Natural killer cell (primary cell): ENCODE results near the gene CDKAL1. TPM values are rescaled to one million over a fixed set of nuclear protein-coding genes. Genes with fewer than 3 reads are reported as not detected.

ENCODE experiments used
- ATAC-seq, 3 donors: fragments of 150-1000 bp in 2 of 3; fragments of 200-7000 bp in 1 of 3; cut with Tn5 transposase; 1 replicate in 1 of 3; 2 replicates in 2 of 3; pipeline ENCODE4 v1.10.0; 2021; ENCODE audit warnings: mild to moderate bottlenecking in 2 of 3, moderate library complexity in 2 of 3
- DNase-seq, 2 donors: peaks; one replicate each; pipeline versions ENCODE4 v3.0.0 to v3.0.0-alpha.2; 2013 to 2021; ENCODE audit warnings: mixed read lengths in 1 of 2
- H3K27ac ChIP-seq: one replicate; pipeline ENCODE4 v1.5.1; 2013; ENCODE audit warnings: mild to moderate bottlenecking, low read length
- H3K27me3 ChIP-seq: one replicate; pipeline ENCODE4 v1.6.1; 2013; ENCODE audit warnings: low read length; ENCODE audit not compliant: control insufficient read depth, insufficient read depth
- H3K36me3 ChIP-seq: one replicate; pipeline ENCODE4 v1.6.1; 2013; ENCODE audit warnings: low read length; ENCODE audit not compliant: control insufficient read depth, insufficient read depth
- H3K4me1 ChIP-seq: one replicate; pipeline ENCODE4 v1.6.1; 2013; ENCODE audit warnings: low read length; ENCODE audit not compliant: control insufficient read depth, insufficient read depth
- H3K4me3 ChIP-seq: one replicate; pipeline ENCODE4 v1.5.1; 2013; ENCODE audit warnings: low read length
- H3K9me3 ChIP-seq: one replicate; pipeline ENCODE4 v1.6.1; 2013; ENCODE audit warnings: low read length; ENCODE audit not compliant: control insufficient read depth, insufficient read depth
- H3K27ac Mint-ChIP-seq, 2 donors: one replicate each; pipeline ENCODE4 v1.8.0; 2022; ENCODE audit warnings: mild to moderate bottlenecking in 2 of 2, mixed read lengths in 2 of 2, moderate library complexity in 1 of 2
- H3K27me3 Mint-ChIP-seq, 2 donors: one replicate each; pipeline ENCODE4 v1.8.0; 2022; ENCODE audit warnings: low read depth in 2 of 2, mixed read lengths in 2 of 2
- H3K36me3 Mint-ChIP-seq: one replicate; pipeline ENCODE4 v1.8.0; 2022; ENCODE audit warnings: mixed read lengths
- H3K4me1 Mint-ChIP-seq, 2 donors: one replicate each; pipeline ENCODE4 v1.8.0; 2022; ENCODE audit warnings: mixed read lengths in 2 of 2
- H3K4me3 Mint-ChIP-seq: one replicate; pipeline ENCODE4 v1.8.0; 2022; ENCODE audit warnings: mild to moderate bottlenecking, moderate library complexity, mixed read lengths
- H3K9me3 Mint-ChIP-seq, 2 donors: one replicate each; pipeline ENCODE4 v1.8.0; 2022; ENCODE audit warnings: mixed read lengths in 2 of 2
- CTCF ChIP-seq: fragments of 200-600 bp; IDR thresholded peaks from one replicate; pipeline ENCODE4 v1.8.0; 2022; ENCODE audit warnings: antibody characterized with exemption
- WGBS: methylation state at CpG from one replicate; pipeline ENCODE4 v1.1.7; 2013; ENCODE audit warnings: missing lambda C conversion rate; ENCODE audit not compliant: insufficient coverage; 5-methylcytosine and 5-hydroxymethylcytosine counted together
- intact Hi-C: fragments of 100-400 bp; cut with micrococcal nuclease; formaldehyde crosslinking; loops from one replicate; pipeline ENCODE4 v1.14.2; 2022
- total RNA-seq, 4 donors: library from RNA; stranded (reverse); fragments of 120-200 nt in 1 of 4; gene quantifications; one replicate each; pipeline versions ENCODE4 v1.2.3 to v1.2.4, GENCODE V29; 2013 to 2022

Gene CDKAL1
- total RNA-seq, 3 donors from 2014 or later (not counting 1 experiment from before 2014, with no cell fraction given): 26.0 to 32.8 (median 28.9) TPM

GRCh38 chr6:21033575-21034026 lies 499.3 kb downstream of the CDKAL1 start:
- H3K27me3 Mint-ChIP-seq: no peaks in the 10 kb centered on the region
- H3K9me3 Mint-ChIP-seq: no peaks in the 10 kb centered on the region
- peaks cover 6 to 11% of the 10 kb centered on the region in 2 donors for H3K4me1 Mint-ChIP-seq
- intact Hi-C loops: no loop called here
- no peak for ATAC-seq
- Histone ChIP-seq H3K27ac (no peak overlapping the region), H3K4me3 (no peak overlapping the region), H3K36me3 (no peaks in the 10 kb centered on the region), H3K27me3 (no peaks in the 10 kb centered on the region), H3K9me3 (no peaks in the 10 kb centered on the region), H3K4me1 (no peaks in the 10 kb centered on the region)
- no peak overlapping the region for H3K27ac Mint-ChIP-seq
- H3K4me3 Mint-ChIP-seq: no peak overlapping the region
- no peak for DNase-seq
- H3K36me3 Mint-ChIP-seq: no peaks in the 10 kb centered on the region
- TF ChIP-seq CTCF: no peak
- WGBS: 99% methylated on average over 4 of the region's 4 CpGs

GRCh38 chr6:21034345-21034744 lies 500.1 kb downstream of the CDKAL1 start:
- Histone ChIP-seq H3K4me3 (no peak overlapping the region), H3K36me3 (no peaks in the 10 kb centered on the region), H3K27me3 (no peaks in the 10 kb centered on the region), H3K4me1 (no peaks in the 10 kb centered on the region), H3K27ac (no peak overlapping the region), H3K9me3 (no peaks in the 10 kb centered on the region)
- Mint-ChIP-seq H3K9me3 (no peaks in the 10 kb centered on the region), H3K36me3 (no peaks in the 10 kb centered on the region), H3K4me3 (no peak overlapping the region), H3K27me3 (no peaks in the 10 kb centered on the region), H3K4me1 (peaks cover 6 to 11% of the 10 kb centered on the region in 2 donors), H3K27ac (no peak overlapping the region)
- TF ChIP-seq CTCF: no peak
- DNase-seq (no peak), ATAC-seq (no peak)
- intact Hi-C loops: no loop called here
- WGBS: no CpG with 5 or more reads among the region's 3 CpGs

GRCh38 chr6:21037453-21037852 lies 503.2 kb downstream of the CDKAL1 start:
- no peaks in the 10 kb centered on the region for H3K4me1 ChIP-seq
- Mint-ChIP-seq H3K36me3 (no peaks in the 10 kb centered on the region), H3K27ac (no peak overlapping the region), H3K4me3 (no peak overlapping the region), H3K4me1 (peaks cover 6 to 11% of the 10 kb centered on the region in 2 donors), H3K9me3 (no peaks in the 10 kb centered on the region), H3K27me3 (no peaks in the 10 kb centered on the region)
- H3K27ac ChIP-seq: no peak overlapping the region
- no peaks in the 10 kb centered on the region for H3K27me3 ChIP-seq
- no CpG with 5 or more reads among the region's 1 CpG for WGBS
- no peaks in the 10 kb centered on the region for H3K9me3 ChIP-seq
- DNase-seq: no peak
- intact Hi-C loops: no loop called here
- H3K4me3 ChIP-seq: no peak overlapping the region
- no peak for TF ChIP-seq CTCF
- no peak for ATAC-seq
- H3K36me3 ChIP-seq: no peaks in the 10 kb centered on the region

GRCh38 chr6:21039926-21040325 lies 505.7 kb downstream of the CDKAL1 start:
- Histone ChIP-seq H3K9me3 (no peaks in the 10 kb centered on the region), H3K4me3 (no peak overlapping the region), H3K27me3 (no peaks in the 10 kb centered on the region), H3K4me1 (no peaks in the 10 kb centered on the region), H3K36me3 (no peaks in the 10 kb centered on the region), H3K27ac (no peak overlapping the region)
- Mint-ChIP-seq H3K36me3 (no peaks in the 10 kb centered on the region), H3K27me3 (no peaks in the 10 kb centered on the region), H3K4me1 (peaks cover 4 to 6% of the 10 kb centered on the region in 2 donors), H3K4me3 (no peak overlapping the region), H3K9me3 (no peaks in the 10 kb centered on the region), H3K27ac (no peak overlapping the region)
- intact Hi-C loops: no loop called here
- WGBS: 100% methylated on average over 4 of the region's 7 CpGs
- DNase-seq (no peak), ATAC-seq (no peak)
- no peak for TF ChIP-seq CTCF
